Nephron progenitor cell (in vitro differentiated cells): ENCODE measurements around the gene CPZ.

Experiments used
- DNase-seq: peaks from one replicate; pipeline ENCODE4 v3.0.0; 2021
- H3K27ac Mint-ChIP-seq: 2 replicates; pipeline ENCODE4 v1.8.0; 2021; ENCODE audit warnings: mild to moderate bottlenecking, moderate library complexity, mixed read lengths
- H3K27me3 Mint-ChIP-seq: 2 replicates; pipeline ENCODE4 v1.8.0; 2021; ENCODE audit warnings: mild to moderate bottlenecking, low read depth, mixed read lengths; ENCODE audit not compliant: poor library complexity
- H3K36me3 Mint-ChIP-seq: 2 replicates; pipeline ENCODE4 v1.8.0; 2021; ENCODE audit warnings: low read depth, mixed read lengths
- H3K4me1 Mint-ChIP-seq: 2 replicates; pipeline ENCODE4 v1.8.0; 2021; ENCODE audit warnings: mixed read lengths
- H3K4me3 Mint-ChIP-seq: 2 replicates; pipeline ENCODE4 v1.8.0; 2021; ENCODE audit warnings: mild to moderate bottlenecking, moderate library complexity, mixed read lengths
- H3K9me3 Mint-ChIP-seq: 2 replicates; pipeline ENCODE4 v1.8.0; 2021; ENCODE audit warnings: mild to moderate bottlenecking, moderate library complexity, mixed read lengths
- CTCF ChIP-seq: fragments of 200-600 bp; sonication (generic); IDR thresholded peaks from 2 replicates; pipeline ENCODE4 v1.5.0; 2021; ENCODE audit warnings: antibody characterized with exemption

CPZ gene

GRCh38 chr4:8600686-8601085 lies 8.1 kb downstream of the CPZ start:
- no peak for TF ChIP-seq CTCF
- no peaks in the 10 kb centered on the region for H3K9me3 Mint-ChIP-seq
- no peaks in the 10 kb centered on the region for H3K36me3 Mint-ChIP-seq
- no peak overlapping the region for H3K4me3 Mint-ChIP-seq
- DNase-seq = no peak
- peaks cover 7% of the 10 kb centered on the region for H3K4me1 Mint-ChIP-seq
- H3K27me3 Mint-ChIP-seq = peaks cover 4% of the 10 kb centered on the region
- H3K27ac Mint-ChIP-seq = no peak overlapping the region

DNA sequence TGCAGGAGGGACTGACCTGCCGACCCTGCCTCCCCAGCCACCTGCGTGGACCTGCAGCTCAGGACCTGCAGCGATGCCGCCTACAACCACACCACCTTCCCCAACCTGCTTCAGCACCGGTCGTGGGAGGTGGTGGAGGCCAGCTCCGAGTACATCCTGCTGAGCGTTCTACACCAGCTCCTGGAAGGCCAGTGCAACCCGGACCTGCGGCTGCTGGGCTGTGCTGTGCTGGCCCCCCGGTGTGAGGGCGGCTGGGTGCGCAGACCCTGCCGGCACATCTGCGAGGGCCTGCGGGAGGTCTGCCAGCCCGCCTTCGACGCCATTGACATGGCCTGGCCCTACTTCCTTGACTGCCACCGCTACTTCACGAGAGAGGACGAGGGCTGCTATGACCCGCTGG lies 8.5 kb downstream of the CPZ start:
- H3K9me3 Mint-ChIP-seq = no peaks in the 10 kb centered on the region
- H3K27me3 Mint-ChIP-seq = peaks cover 4% of the 10 kb centered on the region
- no peak overlapping the region for H3K4me3 Mint-ChIP-seq
- H3K27ac Mint-ChIP-seq = no peak overlapping the region
- DNase-seq = no peak
- no peaks in the 10 kb centered on the region for H3K36me3 Mint-ChIP-seq
- TF ChIP-seq CTCF = no peak
- peaks cover 7% of the 10 kb centered on the region for H3K4me1 Mint-ChIP-seq

- Mint-ChIP-seq H3K27me3 (peaks cover 4% of the 10 kb centered on the region), H3K9me3 (no peaks in the 10 kb centered on the region), H3K4me3 (no peak overlapping the region), H3K4me1 (peaks cover 7% of the 10 kb centered on the region), H3K36me3 (no peaks in the 10 kb centered on the region), H3K27ac (no peak overlapping the region)
- DNase-seq = no peak
- no peak for TF ChIP-seq CTCF
Measured at GRCh38 chr4:8601556-8601955, 9.0 kb downstream of the CPZ start.

DNA sequence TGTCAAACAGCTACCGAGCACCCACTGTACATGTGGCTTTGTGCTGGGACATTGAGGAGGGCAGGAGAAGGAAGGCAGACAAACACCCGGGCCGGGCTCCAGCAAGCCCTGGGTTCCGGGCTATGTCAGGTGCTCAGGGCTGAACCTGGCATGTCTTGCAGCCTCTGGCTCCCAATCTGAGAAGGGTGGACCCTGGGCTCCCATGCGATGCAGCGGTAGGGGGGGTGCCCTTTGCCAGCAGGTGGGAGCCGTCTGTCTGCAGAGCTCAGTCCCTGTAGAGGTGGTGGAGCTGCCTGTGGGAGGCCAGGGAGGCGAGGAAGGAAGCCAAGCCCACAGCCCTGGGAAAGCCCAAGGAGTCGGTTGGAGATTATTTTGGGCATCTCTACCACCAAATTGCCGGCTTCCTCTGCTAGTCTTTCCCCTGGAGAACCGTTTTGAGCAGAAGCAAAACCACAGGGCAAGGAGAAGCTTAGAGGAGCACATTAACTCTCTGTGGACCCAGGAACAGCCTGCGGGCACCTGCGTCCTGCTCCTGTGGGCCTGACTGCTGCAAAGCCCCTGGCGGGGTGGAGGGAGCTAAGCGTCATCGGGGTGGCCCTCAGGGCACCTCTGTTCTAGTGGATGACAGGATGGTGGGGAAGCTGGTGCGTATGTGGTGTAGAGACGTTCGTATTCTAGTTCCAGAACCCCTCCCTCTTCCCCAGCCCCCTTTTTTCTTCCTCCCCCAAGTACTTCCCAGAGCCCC lies 10.3 kb downstream of the CPZ start:
- TF ChIP-seq CTCF = no peak
- no peak for DNase-seq
- Mint-ChIP-seq H3K27ac (peak overlapping the region; percentile 46), H3K9me3 (no peaks in the 10 kb centered on the region), H3K27me3 (peaks cover 4% of the 10 kb centered on the region), H3K4me3 (no peak overlapping the region), H3K36me3 (no peaks in the 10 kb centered on the region), H3K4me1 (peaks cover 7% of the 10 kb centered on the region)

- Mint-ChIP-seq H3K4me1 (peaks cover 8% of the 10 kb centered on the region), H3K27ac (no peak overlapping the region), H3K36me3 (no peaks in the 10 kb centered on the region), H3K27me3 (peaks cover 6% of the 10 kb centered on the region), H3K9me3 (no peaks in the 10 kb centered on the region), H3K4me3 (no peak overlapping the region)
- TF ChIP-seq CTCF = no peak
- no peak for DNase-seq
Measured at GRCh38 chr4:8603931-8604330, 11.4 kb downstream of the CPZ start.

GRCh38 chr4:8605289-8605688 lies 12.7 kb downstream of the CPZ start:
- no peak for DNase-seq
- no peak for TF ChIP-seq CTCF
- Mint-ChIP-seq H3K9me3 (no peaks in the 10 kb centered on the region), H3K27ac (no peak overlapping the region), H3K27me3 (peaks cover 15% of the 10 kb centered on the region), H3K4me3 (no peak overlapping the region), H3K4me1 (peaks cover 6% of the 10 kb centered on the region), H3K36me3 (no peaks in the 10 kb centered on the region)
